Stimulated activated naive CD8-positive, alpha-beta T cell treated with anti-CD3 and anti-CD28 coated beads, Interleukin-15, Interleukin-2, amounts not matched to agents 100 ng/mL and 50 ng/mL, for 24 hours (primary cell): Measurements from ENCODE around the gene SDC4.

Experiments used
- H3K27ac Mint-ChIP-seq: one replicate; pipeline ENCODE4 v1.8.0; 2021; ENCODE audit warnings: mild to moderate bottlenecking, mixed read lengths
- H3K27me3 Mint-ChIP-seq: one replicate; pipeline ENCODE4 v1.8.0; 2021; ENCODE audit warnings: mixed read lengths
- H3K36me3 Mint-ChIP-seq: one replicate; pipeline ENCODE4 v1.8.0; 2021; ENCODE audit warnings: low read depth, mixed read lengths
- H3K4me1 Mint-ChIP-seq: one replicate; pipeline ENCODE4 v1.8.0; 2021; ENCODE audit warnings: low read depth, mixed read lengths
- H3K4me3 Mint-ChIP-seq: one replicate; pipeline ENCODE4 v1.8.0; 2021; ENCODE audit warnings: mild to moderate bottlenecking, mixed read lengths
- H3K9me3 Mint-ChIP-seq: one replicate; pipeline ENCODE4 v1.8.0; 2021; ENCODE audit warnings: mixed read lengths

The SDC4 gene

GRCh38 chr20:45290677-45291355, 57.4 kb downstream of the SDC4 start:
- no peak overlapping the region for H3K4me3 Mint-ChIP-seq
- H3K9me3 Mint-ChIP-seq: no peaks in the 10 kb centered on the region
- H3K36me3 Mint-ChIP-seq: no peaks in the 10 kb centered on the region
- peaks cover 9% of the 10 kb centered on the region for H3K4me1 Mint-ChIP-seq
- H3K27me3 Mint-ChIP-seq: peaks cover 56% of the 10 kb centered on the region
- H3K27ac Mint-ChIP-seq: no peak overlapping the region

GRCh38 chr20:45289942-45290676, 58.1 kb downstream of the SDC4 start:
- H3K36me3 Mint-ChIP-seq: no peaks in the 10 kb centered on the region
- H3K4me1 Mint-ChIP-seq: peaks cover 9% of the 10 kb centered on the region
- H3K27me3 Mint-ChIP-seq: peaks cover 55% of the 10 kb centered on the region
- H3K4me3 Mint-ChIP-seq: no peak overlapping the region
- no peaks in the 10 kb centered on the region for H3K9me3 Mint-ChIP-seq
- H3K27ac Mint-ChIP-seq: no peak overlapping the region

- H3K27ac Mint-ChIP-seq: no peak overlapping the region
- peaks cover 6% of the 10 kb centered on the region for H3K4me1 Mint-ChIP-seq
- H3K9me3 Mint-ChIP-seq: no peaks in the 10 kb centered on the region
- peaks cover 47% of the 10 kb centered on the region for H3K27me3 Mint-ChIP-seq
- H3K4me3 Mint-ChIP-seq: no peak overlapping the region
- no peaks in the 10 kb centered on the region for H3K36me3 Mint-ChIP-seq
Measured at GRCh38 chr20:45288860-45289259, 59.4 kb downstream of the SDC4 start.

GRCh38 chr20:45288376-45288775, 59.8 kb downstream of the SDC4 start:
- peaks cover 4% of the 10 kb centered on the region for H3K4me1 Mint-ChIP-seq
- H3K27ac Mint-ChIP-seq: no peak overlapping the region
- no peaks in the 10 kb centered on the region for H3K9me3 Mint-ChIP-seq
- no peak overlapping the region for H3K4me3 Mint-ChIP-seq
- peaks cover 49% of the 10 kb centered on the region for H3K27me3 Mint-ChIP-seq
- no peaks in the 10 kb centered on the region for H3K36me3 Mint-ChIP-seq

GRCh38 chr20:45283551-45284057, 64.6 kb downstream of the SDC4 start:
- Mint-ChIP-seq H3K9me3 (no peaks in the 10 kb centered on the region), H3K4me3 (no peak overlapping the region), H3K36me3 (no peaks in the 10 kb centered on the region), H3K27me3 (peaks cover 42% of the 10 kb centered on the region), H3K27ac (no peak overlapping the region), H3K4me1 (no peaks in the 10 kb centered on the region)

GRCh38 chr20:45282700-45283550, 65.3 kb downstream of the SDC4 start:
- H3K4me1 Mint-ChIP-seq: no peaks in the 10 kb centered on the region
- H3K9me3 Mint-ChIP-seq: no peaks in the 10 kb centered on the region

GRCh38 chr20:45279992-45280391, 68.2 kb downstream of the SDC4 start:
- Mint-ChIP-seq H3K27ac (no peak overlapping the region), H3K27me3 (peaks cover 46% of the 10 kb centered on the region), H3K36me3 (no peaks in the 10 kb centered on the region), H3K4me1 (no peaks in the 10 kb centered on the region), H3K9me3 (no peaks in the 10 kb centered on the region), H3K4me3 (no peak overlapping the region)

More at GRCh38 chr20:45282700-45283550, 65.3 kb downstream of the SDC4 start:
- no peak overlapping the region for H3K4me3 Mint-ChIP-seq
- peaks cover 37% of the 10 kb centered on the region for H3K27me3 Mint-ChIP-seq
- no peak overlapping the region for H3K27ac Mint-ChIP-seq
- H3K36me3 Mint-ChIP-seq: no peaks in the 10 kb centered on the region

- Mint-ChIP-seq H3K36me3 (no peaks in the 10 kb centered on the region), H3K4me3 (no peak overlapping the region), H3K27me3 (peaks cover 65% of the 10 kb centered on the region), H3K4me1 (no peaks in the 10 kb centered on the region), H3K27ac (no peak overlapping the region), H3K9me3 (no peaks in the 10 kb centered on the region)
Measured at GRCh38 chr20:45275338-45275737, 72.9 kb downstream of the SDC4 start.
